GM23248 (cell line): ENCODE results near the gene SLC5A5. TPM values are rescaled to one million over a fixed set of nuclear protein-coding genes. Genes with fewer than 3 reads are reported as not detected.
A peak's percentile ranks its signal among the peaks of the same experiment; 100 is the strongest.

Source experiments
- DNase-seq: peaks from one replicate; pipeline ENCODE4 v3.0.0-alpha.2; 2015
- H2AFZ ChIP-seq: fragments of 200-600 bp; sonication (generic); 2 replicates; pipeline ENCODE4 v1.6.1; 2016; ENCODE audit warnings: antibody characterized with exemption
- H3F3A ChIP-seq: fragments of 200-600 bp; sonication (generic); 2 replicates; pipeline ENCODE4 v1.6.1; 2016; ENCODE audit warnings: mild to moderate bottlenecking, antibody characterized with exemption, mixed run types; ENCODE audit not compliant: insufficient read depth
- H3K27ac ChIP-seq: fragments of 200-600 bp; sonication (generic); 2 replicates; pipeline ENCODE4 v1.5.1; 2016; ENCODE audit warnings: mild to moderate bottlenecking
- H3K27me3 ChIP-seq: fragments of 200-600 bp; sonication (generic); replicated peaks from 2 replicates; pipeline ENCODE4 v1.6.1; 2016; ENCODE audit warnings: mild to moderate bottlenecking; ENCODE audit not compliant: insufficient read depth
- H3K36me3 ChIP-seq: fragments of 200-600 bp; sonication (generic); 2 replicates; pipeline ENCODE4 v1.6.1; 2016; ENCODE audit warnings: low read depth, mild to moderate bottlenecking
- H3K4me1 ChIP-seq: fragments of 200-600 bp; sonication (generic); 2 replicates; pipeline ENCODE4 v1.6.1; 2016; ENCODE audit warnings: mild to moderate bottlenecking; ENCODE audit not compliant: insufficient read depth
- H3K4me2 ChIP-seq: fragments of 200-600 bp; sonication (generic); one replicate; pipeline ENCODE4 v1.6.1; 2016; ENCODE audit warnings: mild to moderate bottlenecking; ENCODE audit not compliant: unreplicated experiment
- H3K4me3 ChIP-seq: fragments of 200-600 bp; sonication (generic); 2 replicates; pipeline ENCODE4 v1.5.1; 2016; ENCODE audit warnings: mild to moderate bottlenecking
- H3K79me2 ChIP-seq: fragments of 200-600 bp; sonication (generic); 2 replicates; pipeline ENCODE4 v1.6.1; 2016; ENCODE audit warnings: mild to moderate bottlenecking; ENCODE audit not compliant: insufficient read depth
- H3K9ac ChIP-seq: fragments of 200-600 bp; sonication (generic); 2 replicates; pipeline ENCODE4 v1.6.1; 2016; ENCODE audit warnings: mild to moderate bottlenecking
- H3K9me2 ChIP-seq: fragments of 200-600 bp; sonication (generic); 2 replicates; pipeline ENCODE4 v1.6.1; 2016; ENCODE audit warnings: mixed run types, mild to moderate bottlenecking, moderate library complexity; ENCODE audit not compliant: insufficient read depth
- H3K9me3 ChIP-seq: fragments of 200-600 bp; sonication (generic); one replicate; pipeline ENCODE4 v1.6.1; 2017; ENCODE audit warnings: low read depth
- H4K20me1 ChIP-seq: fragments of 200-600 bp; sonication (generic); 2 replicates; pipeline ENCODE4 v1.6.0; 2016; ENCODE audit not compliant: insufficient read depth
- EZH2 ChIP-seq: fragments of 200-600 bp; sonication (generic); IDR thresholded peaks from 2 replicates; pipeline ENCODE4 v1.6.1; 2018; ENCODE audit warnings: antibody characterized with exemption, mild to moderate bottlenecking; ENCODE audit not compliant: insufficient read depth, poor library complexity, severe bottlenecking
- EZH2phosphoT487 ChIP-seq: fragments of 200-600 bp; sonication (generic); IDR thresholded peaks from 2 replicates; pipeline ENCODE4 v1.6.1; 2018; ENCODE audit warnings: antibody characterized with exemption, moderate library complexity, mild to moderate bottlenecking, low read depth; ENCODE audit not compliant: insufficient read depth
- WGBS, 2 experiments: methylation state at CpG; one replicate each; pipeline ENCODE4 v1.1.6; 2015 to 2017; ENCODE audit warnings: low lambda C conversion rate in 2 of 2, low coverage in 1 of 2; ENCODE audit errors: missing lambda C conversion rate in 2 of 2; 5-methylcytosine and 5-hydroxymethylcytosine counted together
- in situ Hi-C: fragments of 300-500 bp; cut with MboI; formaldehyde crosslinking; loops from 2 replicates; pipeline ENCODE4 v1.15.0; 2020
- polyA plus RNA-seq: library from polyadenylated mRNA; unstranded; fragments of >200 nt; fragmentation: Nextera tagmentation; extraction: Ambion mirVana; gene quantifications from 2 replicates; pipeline ENCODE4 v1.2.1, GENCODE V29; 2016
- small RNA-seq: library from RNA; depleted of rRNA; stranded (forward); fragments of <200 nt; gene quantifications from one replicate; pipeline ENCODE3, GENCODE V24; 2014; ENCODE audit warnings: low read depth, low replicate concordance
- total RNA-seq: library from RNA; depleted of rRNA; stranded (reverse); fragments of >200 nt; shearing (Covaris generic); gene quantifications from 2 replicates; pipeline ENCODE4 v1.2.3, GENCODE V29; 2014; rRNA removed

Gene SLC5A5
- total and polyA plus RNA-seq, 2 experiments from 2014 or later = not detected

DNA sequence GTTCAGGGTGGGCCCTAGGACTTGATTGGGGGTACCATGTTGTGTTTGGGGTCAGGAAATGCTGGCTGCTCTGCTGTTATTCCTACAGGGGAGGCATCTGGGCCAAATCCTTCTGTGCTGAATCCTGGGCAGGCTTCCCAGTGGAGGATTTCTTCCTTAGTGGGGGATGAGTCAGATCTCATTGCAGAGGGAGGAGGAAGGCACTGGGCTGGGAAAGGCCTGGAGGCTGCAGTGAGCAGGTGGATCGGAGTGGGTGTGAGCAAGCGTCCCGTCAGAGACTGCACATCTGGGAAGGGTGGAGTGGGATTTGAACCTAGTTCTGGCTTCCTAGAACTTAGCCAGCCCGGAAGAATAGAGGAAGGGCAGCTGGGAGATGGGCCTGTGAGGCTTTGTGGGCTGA is 72.6 kb downstream of the SLC5A5 start:
- Histone ChIP-seq H3K27me3 (peaks cover 8% of the 10 kb centered on the region), H3K9me2 (no peaks in the 10 kb centered on the region)
- in situ Hi-C loops = loop anchor here (10.0 kb wide), 1 partner anchor 50 kb away; no protein-coding TSS in a partner anchor

More for the DNA sequence above, 72.6 kb downstream of the SLC5A5 start:
- peaks cover 16% of the 10 kb centered on the region for H3F3A ChIP-seq
- no peaks in the 10 kb centered on the region for H3K36me3 ChIP-seq
- TF ChIP-seq EZH2 (no peak), EZH2phosphoT487 (no peak)
- H3K27ac ChIP-seq = no peak overlapping the region
- H3K79me2 ChIP-seq = no peaks in the 10 kb centered on the region
- no peak overlapping the region for H2AFZ ChIP-seq
- H4K20me1 ChIP-seq = no peaks in the 10 kb centered on the region
- no peak overlapping the region for H3K9ac ChIP-seq
- no peaks in the 10 kb centered on the region for H3K9me3 ChIP-seq
- WGBS, 2 experiments = 29 to 33% methylated on average over 4 of the region's 4 CpGs
- H3K4me2 ChIP-seq = no peak overlapping the region
- DNase-seq = peak; percentile 93
- no peak overlapping the region for H3K4me3 ChIP-seq
- peaks cover 3% of the 10 kb centered on the region; the same call in 1 of the 2 replicates for H3K4me1 ChIP-seq

Small RNA genes within 50 kb of the gene (small RNA-seq; reads per million reads assigned to genes)
- not detected for gene SNORA68

Other genes starting within 250 kb of the SLC5A5 start
- under 0.01 and 0.11 TPM in 2 replicates for gene UNC13A, start 183.6 kb upstream of the SLC5A5 start, total RNA-seq
- gene UNC13A, start 183.6 kb upstream of the SLC5A5 start, polyA plus RNA-seq = 0.03 TPM in 2 replicates
- 20.4 and 37.1 TPM in 2 replicates for gene MAP1S, start 152.5 kb upstream of the SLC5A5 start, total RNA-seq
- gene MAP1S, start 152.5 kb upstream of the SLC5A5 start, polyA plus RNA-seq = 41.7 and 44.8 TPM in 2 replicates
- gene FCHO1, start 120.5 kb upstream of the SLC5A5 start, total RNA-seq = 0.43 and 0.89 TPM in 2 replicates
- 0.96 and 1.1 TPM in 2 replicates for gene FCHO1, start 120.5 kb upstream of the SLC5A5 start, polyA plus RNA-seq
- gene B3GNT3, start 76.8 kb upstream of the SLC5A5 start, total RNA-seq = not detected in 2 replicates
- not detected in 2 replicates for gene B3GNT3, start 76.8 kb upstream of the SLC5A5 start, polyA plus RNA-seq
- not detected in 2 replicates for gene INSL3, start 50.4 kb upstream of the SLC5A5 start, total RNA-seq
- not detected in 2 replicates for gene INSL3, start 50.4 kb upstream of the SLC5A5 start, polyA plus RNA-seq
- 5.9 and 8.7 TPM in 2 replicates for gene JAK3, start 24.0 kb upstream of the SLC5A5 start, total RNA-seq
- gene JAK3, start 24.0 kb upstream of the SLC5A5 start, polyA plus RNA-seq = 4.1 and 5.0 TPM in 2 replicates
- gene RPL18A, start 12.0 kb upstream of the SLC5A5 start, total RNA-seq = 680 and 837 TPM in 2 replicates
- 1,456 and 1,474 TPM in 2 replicates for gene RPL18A, start 12.0 kb upstream of the SLC5A5 start, polyA plus RNA-seq
- gene CCDC124, start 61.1 kb downstream of the SLC5A5 start, total RNA-seq = 14.4 and 29.6 TPM in 2 replicates
- gene CCDC124, start 61.1 kb downstream of the SLC5A5 start, polyA plus RNA-seq = 125 and 130 TPM in 2 replicates
- gene KCNN1, start 95.2 kb downstream of the SLC5A5 start, total RNA-seq = not detected in 2 replicates
- not detected in 2 replicates for gene KCNN1, start 95.2 kb downstream of the SLC5A5 start, polyA plus RNA-seq
- 15.9 and 19.7 TPM in 2 replicates for gene ARRDC2, start 136.2 kb downstream of the SLC5A5 start, total RNA-seq
- 5.4 and 5.7 TPM in 2 replicates for gene ARRDC2, start 136.2 kb downstream of the SLC5A5 start, polyA plus RNA-seq
- not detected in 2 replicates for gene IL12RB1, start 215.0 kb downstream of the SLC5A5 start, total RNA-seq
- not detected in 2 replicates for gene IL12RB1, start 215.0 kb downstream of the SLC5A5 start, polyA plus RNA-seq
- 3.2 and 3.8 TPM in 2 replicates for gene MAST3, start 225.8 kb downstream of the SLC5A5 start, total RNA-seq
- 5.6 and 6.1 TPM in 2 replicates for gene MAST3, start 225.8 kb downstream of the SLC5A5 start, polyA plus RNA-seq